HepG2 (cell line): ENCODE data around the gene CTPS2. TPM values are rescaled to one million over a fixed set of nuclear protein-coding genes. Genes with fewer than 3 reads are reported as not detected.
A peak's percentile ranks its signal among the peaks of the same experiment; 100 is the strongest.

Source experiments
- ASH2L ChIP-seq: fragments of 300-600, 200-600 bp; sonication (generic); IDR thresholded peaks from 2 replicates; pipeline ENCODE4 v1.7.0; 2017; ENCODE audit warnings: low read depth, mild to moderate bottlenecking, moderate library complexity, mixed read lengths, low read length; ENCODE audit not compliant: insufficient read length
- CREB1 ChIP-seq, 2 experiments: fragments of 450-650 bp in 1 of 2; IDR thresholded peaks; 2 replicates each; pipeline ENCODE4 v1.6.1; 2016 to 2017; ENCODE audit warnings: control low read depth in 1 of 2, mild to moderate bottlenecking in 1 of 2, missing compliant biosample characterization in 1 of 2, missing genetic modification characterization in 1 of 2
- CREM ChIP-seq, 2 experiments: sonication (generic) in 1 of 2; formaldehyde crosslinking in 1 of 2; IDR thresholded peaks; 2 replicates each; pipeline versions ENCODE4 v1.4.0 to v1.6.1; 2016 to 2020; ENCODE audit warnings: antibody characterized with exemption in 1 of 2, mild to moderate bottlenecking in 1 of 2, missing genetic modification reagents in 1 of 2
- DDIT3 ChIP-seq: sonication (generic); formaldehyde crosslinking; IDR thresholded peaks from 2 replicates; pipeline ENCODE4 v1.4.0; 2020; ENCODE audit warnings: mild to moderate bottlenecking, missing genetic modification reagents
- DPF2 ChIP-seq: sonication (generic); formaldehyde crosslinking; IDR thresholded peaks from 2 replicates; pipeline ENCODE4 v1.4.0; 2020; ENCODE audit warnings: mild to moderate bottlenecking, low read depth, missing genetic modification reagents, borderline replicate concordance
- DRAP1 ChIP-seq: IDR thresholded peaks from 2 replicates; pipeline ENCODE4 v1.6.1; 2016; ENCODE audit warnings: missing genetic modification reagents, missing compliant biosample characterization
- FOXK1 ChIP-seq: sonication (generic); formaldehyde crosslinking; IDR thresholded peaks from 2 replicates; pipeline ENCODE4 v1.4.0; 2020; ENCODE audit warnings: low read depth, missing genetic modification reagents, borderline replicate concordance
- GATA4 ChIP-seq: sonication (generic); IDR thresholded peaks from 2 replicates; pipeline ENCODE4 v1.6.1; 2016; ENCODE audit warnings: antibody characterized with exemption, low read depth, borderline replicate concordance
- HHEX ChIP-seq: IDR thresholded peaks from 2 replicates; pipeline ENCODE4 v1.6.1; 2016; ENCODE audit warnings: control low read depth
- MAZ ChIP-seq, 2 experiments: sonication (generic) in 1 of 2; formaldehyde crosslinking in 1 of 2; IDR thresholded peaks; 2 replicates each; pipeline versions ENCODE4 v1.5.0 to v1.6.1; 2012 to 2020; ENCODE audit warnings: low read depth in 2 of 2, mild to moderate bottlenecking in 2 of 2, borderline replicate concordance in 1 of 2, improper control_type of control experiment in 1 of 2, low read length in 1 of 2, missing genetic modification reagents in 1 of 2, moderate library complexity in 1 of 2
- MED13 ChIP-seq: sonication (generic); formaldehyde crosslinking; IDR thresholded peaks from 2 replicates; pipeline ENCODE4 v1.5.0; 2020; ENCODE audit warnings: missing genetic modification reagents
- NFIC ChIP-seq: IDR thresholded peaks from 2 replicates; pipeline ENCODE4 v1.6.1; 2012; ENCODE audit warnings: mild to moderate bottlenecking, low read length, inconsistent platforms
- NFYB ChIP-seq: sonication (generic); formaldehyde crosslinking; IDR thresholded peaks from 2 replicates; pipeline ENCODE4 v1.4.0; 2020; ENCODE audit warnings: missing genetic modification reagents
- POGK ChIP-seq: sonication (generic); formaldehyde crosslinking; conservative IDR thresholded peaks from 2 replicates; pipeline ENCODE4 v1.8.0; 2022; ENCODE audit warnings: mild to moderate bottlenecking, moderate library complexity, missing genetic modification reagents
- SMAD9 ChIP-seq: sonication (generic); formaldehyde crosslinking; IDR thresholded peaks from 2 replicates; pipeline ENCODE4 v1.5.1; 2020; ENCODE audit warnings: mild to moderate bottlenecking, missing genetic modification reagents
- THAP9 ChIP-seq: sonication (generic); formaldehyde crosslinking; IDR thresholded peaks from 2 replicates; pipeline ENCODE4; 2020; ENCODE audit warnings: missing genetic modification reagents, mild to moderate bottlenecking, borderline replicate concordance
- ZC3H13 ChIP-seq: sonication (generic); formaldehyde crosslinking; IDR thresholded peaks from 2 replicates; pipeline ENCODE4 v1.8.1; 2023; ENCODE audit warnings: mild to moderate bottlenecking, missing genetic modification reagents, moderate library complexity
- ZFP62 ChIP-seq: sonication (generic); formaldehyde crosslinking; IDR thresholded peaks from 2 replicates; pipeline ENCODE4 v1.4.0; 2020; ENCODE audit warnings: missing genetic modification reagents
- ZNF350 ChIP-seq: sonication (generic); formaldehyde crosslinking; IDR thresholded peaks from 2 replicates; pipeline ENCODE4 v1.4.0; 2020; ENCODE audit warnings: mild to moderate bottlenecking, low read depth, missing genetic modification reagents, borderline replicate concordance
- ZNF441 ChIP-seq: sonication (generic); formaldehyde crosslinking; IDR thresholded peaks from 2 replicates; pipeline ENCODE4 v1.7.0; 2021; ENCODE audit warnings: missing genetic modification reagents, borderline replicate concordance
- ZNF460 ChIP-seq: sonication (generic); formaldehyde crosslinking; IDR thresholded peaks from 2 replicates; pipeline ENCODE4 v1.5.1; 2020; ENCODE audit warnings: missing genetic modification reagents, mild to moderate bottlenecking, borderline replicate concordance
- ZNF670 ChIP-seq: sonication (generic); formaldehyde crosslinking; IDR thresholded peaks from 2 replicates; pipeline ENCODE4 v1.8.0; 2022; ENCODE audit warnings: mild to moderate bottlenecking, missing genetic modification reagents, borderline replicate concordance
- ZSCAN9 ChIP-seq: IDR thresholded peaks from 2 replicates; pipeline ENCODE4 v1.6.1; 2016; ENCODE audit warnings: borderline replicate concordance
- polyA plus RNA-seq, 8 experiments: library from polyadenylated mRNA; depleted of rRNA in 3 of 8; stranded (reverse) in 7 of 8; unstranded in 1 of 8; fragments of >200 nt; fragmentation: Illumina TruSeq in 4 of 8; extraction: Trizol in 4 of 8; gene quantifications; 2 replicates each; pipeline versions ENCODE4 v1.2.1 to v1.2.3, GENCODE V29; 2011 to 2016; ENCODE audit warnings: low read depth in 4 of 8, missing spikeins in 1 of 8, mixed read lengths in 1 of 8; ENCODE audit not compliant: insufficient read depth in 1 of 8
- total RNA-seq, 5 experiments: library from RNA; depleted of rRNA; stranded (reverse); fragments of >200 nt; fragmentation: Illumina TruSeq; extraction: Trizol; gene quantifications; 2 replicates each; pipeline ENCODE4 v1.2.3, GENCODE V29; 2016; ENCODE audit warnings: low read depth in 1 of 5

Gene CTPS2
- total and polyA plus RNA-seq, 2 of the 13 experiments (the other 11 are each of a cell fraction or from before 2014, with no cell fraction given), result 10.3 to 26.1 TPM

DNA sequence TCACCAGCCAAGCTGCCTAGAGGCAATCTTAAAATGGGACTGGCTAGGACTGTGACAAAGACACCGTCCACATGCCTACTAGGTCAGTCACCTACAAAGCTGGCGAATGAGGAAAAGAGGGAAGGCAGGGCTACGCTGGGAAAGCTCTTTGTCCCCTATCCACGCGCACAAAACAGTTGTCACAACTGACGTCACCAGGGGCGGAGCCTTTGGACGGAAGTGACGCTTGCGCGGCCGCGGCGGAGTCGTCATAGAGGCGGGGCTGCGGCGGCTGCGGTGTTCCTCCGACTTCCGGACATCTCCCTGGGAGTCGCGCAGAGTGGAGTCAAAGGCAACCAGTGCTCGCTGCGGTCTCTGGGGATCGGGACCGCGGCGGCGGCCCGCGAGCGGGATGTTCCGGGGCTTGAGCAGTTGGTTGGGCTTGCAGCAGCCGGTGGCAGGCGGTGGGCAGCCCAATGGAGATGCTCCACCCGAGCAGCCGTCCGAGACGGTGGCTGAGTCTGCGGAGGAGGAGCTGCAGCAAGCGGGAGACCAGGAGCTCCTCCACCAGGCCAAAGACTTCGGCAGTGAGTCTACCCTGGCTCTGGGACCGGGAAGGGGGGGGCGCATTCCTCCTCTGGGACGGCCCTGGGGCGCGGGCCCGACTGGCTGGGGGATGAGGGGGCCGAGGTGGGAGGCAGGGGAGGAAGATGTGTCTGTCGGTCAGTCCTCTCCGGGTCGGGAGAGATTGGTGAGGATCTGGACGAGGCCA is 7.0 kb upstream of the CTPS2 start, which contains the start of gene SYAP1 (continued):
- TF ChIP-seq NFIC, result no peak
- 0 out of 2 replicates have a peak, but pooled peaks have one; percentile 29 for TF ChIP-seq THAP9 (CRISPR knock-in tag)
- peak; percentile 88 for TF ChIP-seq DRAP1 (CRISPR knock-in tag)
- peak; percentile 83; the same call in 1 of the 2 replicates for TF ChIP-seq FOXK1 (CRISPR knock-in tag)
- peak; percentile 51 for TF ChIP-seq ASH2L
- TF ChIP-seq ZNF441 (CRISPR knock-in tag), result no peak
- no peak for TF ChIP-seq POGK (CRISPR knock-in tag)
- TF ChIP-seq ZSCAN9 (CRISPR knock-in tag), result no peak
- TF ChIP-seq MED13 (CRISPR knock-in tag), result no peak
- peak; percentile 60 for TF ChIP-seq NFYB (CRISPR knock-in tag)
- no peak for TF ChIP-seq MAZ (IDR thresholded peaks at IDR 0.05; ENCODE audit: borderline replicate concordance, low read depth, low read length)
- TF ChIP-seq MAZ (CRISPR knock-in tag; IDR thresholded peaks at IDR 0.05; ENCODE audit: low read depth), result peak; percentile 62
- TF ChIP-seq DPF2 (CRISPR knock-in tag), result no peak
- no peak for TF ChIP-seq ZFP62 (CRISPR knock-in tag)
- 0 out of 2 replicates have a peak, but pooled peaks have one; percentile 30 for TF ChIP-seq GATA4
- TF ChIP-seq ZNF460, result no peak
- TF ChIP-seq CREB1 (IDR thresholded peaks at IDR 0.05), result peak; percentile 99
- peak; percentile 97 for TF ChIP-seq CREB1 (CRISPR knock-in tag; IDR thresholded peaks at IDR 0.05)
- TF ChIP-seq ZNF350, result peak; percentile 55; the same call in 1 of the 2 replicates
- TF ChIP-seq ZNF670 (CRISPR knock-in tag), result 0 out of 2 replicates have a peak, but pooled peaks have one; percentile 47
- TF ChIP-seq DDIT3, result no peak
- TF ChIP-seq CREM (IDR thresholded peaks at IDR 0.05), result peak; percentile 95
- TF ChIP-seq CREM (CRISPR knock-in tag; IDR thresholded peaks at IDR 0.05), result no peak
- TF ChIP-seq SMAD9 (CRISPR knock-in tag), result no peak
- TF ChIP-seq HHEX, result no peak
- 0 out of 2 replicates have a peak, but pooled peaks have one; percentile 31 for TF ChIP-seq ZC3H13 (CRISPR knock-in tag)
